OCI-LY1 (cell line): Measurements from ENCODE around the gene ZBTB47.

Experiments used
- EZH2 ChIP-seq: fragments of 200-600 bp; sonication (generic), shearing (Covaris generic); IDR thresholded peaks from 2 replicates; pipeline ENCODE4 v1.8.0; 2017; ENCODE audit warnings: borderline replicate concordance, mixed run types, mild to moderate bottlenecking, antibody characterized with exemption, low read length, moderate library complexity, mixed read lengths
- TF ChIP-seq, protein P1 (sequence below): fragments of 200-600 bp; sonication (generic), shearing (Covaris generic); IDR thresholded peaks from 2 replicates; pipeline ENCODE4 v1.5.1; 2017; ENCODE audit warnings: mild to moderate bottlenecking, antibody characterized with exemption, low read length, moderate library complexity, mixed read lengths

DNA sequence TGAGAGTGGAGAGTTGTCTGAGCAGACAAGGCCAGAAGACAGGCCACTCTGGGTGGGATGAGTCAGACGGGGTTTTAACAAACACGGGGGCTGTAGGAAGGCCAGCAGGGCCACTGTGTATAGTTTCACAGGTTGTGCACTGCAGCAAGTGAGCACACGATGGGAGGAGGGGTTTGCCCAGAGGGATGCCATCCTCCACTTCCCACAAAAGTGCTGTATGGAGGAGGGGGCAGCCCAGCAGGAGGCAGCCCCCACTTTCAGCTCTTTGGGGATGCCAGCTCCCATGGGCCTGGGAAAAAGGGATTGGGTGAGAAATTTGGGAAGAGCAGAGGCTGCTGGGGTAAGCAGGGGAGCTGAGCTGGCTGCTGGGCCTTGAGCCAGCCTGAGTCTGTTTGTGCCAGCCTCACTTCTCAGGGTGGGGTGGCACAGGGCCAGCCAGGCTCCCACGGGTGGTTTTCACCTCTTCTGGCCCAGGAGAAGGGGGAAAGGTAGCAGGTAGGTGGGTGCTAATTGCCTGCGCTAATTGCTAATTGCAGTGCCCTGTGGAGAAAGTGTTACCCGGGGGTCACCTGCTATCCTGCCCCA is 6.7 kb downstream of the ZBTB47 start:
- TF ChIP-seq, protein P1, sequence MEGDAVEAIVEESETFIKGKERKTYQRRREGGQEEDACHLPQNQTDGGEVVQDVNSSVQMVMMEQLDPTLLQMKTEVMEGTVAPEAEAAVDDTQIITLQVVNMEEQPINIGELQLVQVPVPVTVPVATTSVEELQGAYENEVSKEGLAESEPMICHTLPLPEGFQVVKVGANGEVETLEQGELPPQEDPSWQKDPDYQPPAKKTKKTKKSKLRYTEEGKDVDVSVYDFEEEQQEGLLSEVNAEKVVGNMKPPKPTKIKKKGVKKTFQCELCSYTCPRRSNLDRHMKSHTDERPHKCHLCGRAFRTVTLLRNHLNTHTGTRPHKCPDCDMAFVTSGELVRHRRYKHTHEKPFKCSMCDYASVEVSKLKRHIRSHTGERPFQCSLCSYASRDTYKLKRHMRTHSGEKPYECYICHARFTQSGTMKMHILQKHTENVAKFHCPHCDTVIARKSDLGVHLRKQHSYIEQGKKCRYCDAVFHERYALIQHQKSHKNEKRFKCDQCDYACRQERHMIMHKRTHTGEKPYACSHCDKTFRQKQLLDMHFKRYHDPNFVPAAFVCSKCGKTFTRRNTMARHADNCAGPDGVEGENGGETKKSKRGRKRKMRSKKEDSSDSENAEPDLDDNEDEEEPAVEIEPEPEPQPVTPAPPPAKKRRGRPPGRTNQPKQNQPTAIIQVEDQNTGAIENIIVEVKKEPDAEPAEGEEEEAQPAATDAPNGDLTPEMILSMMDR: no peak
- TF ChIP-seq EZH2: no peak
